ENCODE measurements around the gene PDGFB.

GRCh38 chr22:39177791-39178190 is 67.0 kb downstream of the PDGFB start:
- TF ChIP-seq CTCF (IDR thresholded peaks at IDR 0.05) = no peak
- no peak for TF ChIP-seq POLR2A (IDR thresholded peaks at IDR 0.05)
- TF ChIP-seq POLR2AphosphoS5 (IDR thresholded peaks at IDR 0.05; ENCODE audit: insufficient read depth in 1 of 2, low read depth in 1 of 2) = no peak

Data from vagina (tissue), 2 donors.